ENCODE results near the gene UBR3. TPM values are rescaled to one million over a fixed set of nuclear protein-coding genes. Genes with fewer than 3 reads are reported as not detected.

The UBR3 gene
- total and polyA plus RNA-seq, 10 donors, result 7.2 to 119 (median 54.3) TPM

GRCh38 chr2:170013802-170014551 lies 186.7 kb downstream of the UBR3 start:
- Histone ChIP-seq H3K36me3 (peaks cover 0 to 51% (median 2%) of the 10 kb centered on the region in 6 donors), H3K27ac (no peak overlapping the region), H3K4me1 (peaks cover 0 to 4% (median 0%) of the 10 kb centered on the region in 6 donors), H3K27me3 (replicated peaks in 1 of 7) (no peaks in the 10 kb centered on the region), H3K4me3 (no peak overlapping the region), H3K9me3 (no peaks in the 10 kb centered on the region)
- 71 to 82% (median 75%) methylated on average over 5 of the region's 5 CpGs for whole genome bisulfite sequencing, 5 donors
- no peak for DNase-seq
- TF ChIP-seq CTCF (IDR thresholded peaks at IDR 0.05 in 8 of 11, conservative IDR thresholded peaks at IDR 0.05 in 3 of 11) (no peak), POLR2A (IDR thresholded peaks at IDR 0.05) (no peak), POLR2AphosphoS5 (IDR thresholded peaks at IDR 0.05) (no peak)
- intact Hi-C loops (cut with DNase I; ENCODE audit: low total_unique reads), result no loop called here

GRCh38 chr2:170014769-170015168 lies 187.5 kb downstream of the UBR3 start:
- no peak overlapping the region for H3K4me3 ChIP-seq
- DNase-seq, result no peak
- no peaks in the 10 kb centered on the region for H3K27me3 ChIP-seq (replicated peaks in 1 of 7)
- intact Hi-C loops (cut with DNase I; ENCODE audit: low total_unique reads), result no loop called here
- WGBS, 5 donors, result 60 to 89% (median 80%) methylated on average over 1 of the region's 1 CpG
- peaks cover 0 to 4% (median 0%) of the 10 kb centered on the region in 6 donors for H3K4me1 ChIP-seq
- peaks cover 0 to 48% (median 2%) of the 10 kb centered on the region in 6 donors for H3K36me3 ChIP-seq
- H3K9me3 ChIP-seq, result no peaks in the 10 kb centered on the region
- no peak overlapping the region for H3K27ac ChIP-seq
- TF ChIP-seq POLR2A (IDR thresholded peaks at IDR 0.05), result no peak
- no peak for TF ChIP-seq POLR2AphosphoS5 (IDR thresholded peaks at IDR 0.05)
- TF ChIP-seq CTCF (IDR thresholded peaks at IDR 0.05 in 8 of 11, conservative IDR thresholded peaks at IDR 0.05 in 3 of 11), result no peak

- intact Hi-C loops (cut with DNase I; ENCODE audit: low total_unique reads), result no loop called here
- Histone ChIP-seq H3K36me3 (peaks cover 0 to 38% (median 4%) of the 10 kb centered on the region in 6 donors), H3K4me3 (no peak overlapping the region), H3K27me3 (replicated peaks in 1 of 7) (no peaks in the 10 kb centered on the region), H3K27ac (peak overlapping the region in 4 of 8 donors; percentile 23 to 53 (median 38)), H3K9me3 (no peaks in the 10 kb centered on the region), H3K4me1 (peaks cover 0 to 4% (median 0%) of the 10 kb centered on the region in 6 donors)
- 81 to 92% (median 85%) methylated on average over 4 of the region's 4 CpGs for WGBS, 5 donors
- no peak for TF ChIP-seq CTCF (IDR thresholded peaks at IDR 0.05 in 8 of 11, conservative IDR thresholded peaks at IDR 0.05 in 3 of 11)
- no peak for TF ChIP-seq POLR2AphosphoS5 (IDR thresholded peaks at IDR 0.05)
- TF ChIP-seq POLR2A (IDR thresholded peaks at IDR 0.05), result no peak
- no peak for DNase-seq
Observed at GRCh38 chr2:170017860-170018532, 190.7 kb downstream of the UBR3 start.
